Endothelial cell of umbilical vein (primary cell): ENCODE results near the gene FGF12. TPM values are rescaled to one million over a fixed set of nuclear protein-coding genes. Genes with fewer than 3 reads are reported as not detected.

ENCODE experiments used
- BruUV-seq: library from RNA; stranded (reverse); fragments of 400-500 nt; replicated peaks from 2 replicates; lab custom pipeline; 2021; lab: Mats Ljungman, UMichigan
- CTCF ChIA-PET: fragments of 300-600, 350-600 bp; sonication (Branson Sonifier 250); formaldehyde crosslinking; loops from one replicate; lab custom pipeline; 2021; ENCODE audit warnings: antibody characterized with exemption, inconsistent platforms; lab: Charles Lee
- POLR2A ChIA-PET: fragments of 300-600, 350-600 bp; sonication (Branson Sonifier 250); formaldehyde crosslinking; loops from one replicate; lab custom pipeline; 2021; ENCODE audit warnings: antibody characterized with exemption, inconsistent platforms; lab: Charles Lee
- DNase-seq: peaks from one replicate; pipeline ENCODE4 v3.0.0-alpha.2; 2011; ENCODE audit warnings: low read depth, low spot score
- FAIRE-seq: peaks from 2 replicates; lab custom pipeline; 2011; peaks lifted over from hg19 to GRCh38; lab: Jason Lieb, UNC
- H2AFZ ChIP-seq: 2 replicates; pipeline ENCODE4 v1.6.0; 2012; ENCODE audit warnings: low read depth, low read length, control low read depth, inconsistent platforms
- H3K27ac ChIP-seq: 2 replicates; pipeline ENCODE4 v1.5.1; 2011; ENCODE audit warnings: low read depth, mild to moderate bottlenecking, control low read depth, low read length, moderate library complexity; ENCODE audit not compliant: insufficient read depth
- H3K27me3 ChIP-seq, 2 experiments: 2 replicates each; pipeline versions ENCODE4 v1.6.0 to v1.6.1; 2011; ENCODE audit warnings: low read length in 2 of 2, mixed read lengths in 1 of 2; ENCODE audit not compliant: control insufficient read depth in 2 of 2, insufficient read depth in 2 of 2
- H3K36me3 ChIP-seq, 2 experiments: 2 replicates in 1 of 2; 3 replicates in 1 of 2; pipeline ENCODE4 v1.5.1; 2011; ENCODE audit warnings: low read length in 2 of 2, mild to moderate bottlenecking in 1 of 2, moderate library complexity in 1 of 2; ENCODE audit not compliant: control insufficient read depth in 2 of 2, insufficient read depth in 2 of 2; ENCODE audit errors: extremely low read depth in 1 of 2
- H3K4me1 ChIP-seq: 3 replicates; pipeline ENCODE4 v1.5.1; 2011; ENCODE audit warnings: mild to moderate bottlenecking, low read length; ENCODE audit not compliant: control insufficient read depth, insufficient read depth; ENCODE audit errors: extremely low read depth
- H3K4me2 ChIP-seq: 2 replicates; pipeline ENCODE4 v1.6.1; 2011; ENCODE audit warnings: low read length, control low read depth, mixed read lengths; ENCODE audit not compliant: insufficient read depth
- H3K4me3 ChIP-seq, 3 experiments: fragments of 200-600 bp in 1 of 3; sonication (generic), shearing (Covaris generic) in 1 of 3; replicated peaks in 1 of 3; 2 replicates each; pipeline ENCODE4 v1.5.1; 2011 to 2016; ENCODE audit warnings: control low read depth in 3 of 3, low read length in 3 of 3, mild to moderate bottlenecking in 2 of 3, inconsistent platforms in 1 of 3, low read depth in 1 of 3, moderate library complexity in 1 of 3; ENCODE audit not compliant: insufficient read depth in 1 of 3
- H3K79me2 ChIP-seq: 2 replicates; pipeline ENCODE4 v1.6.0; 2012; ENCODE audit warnings: low read length, inconsistent platforms; ENCODE audit not compliant: control insufficient read depth, insufficient read depth
- H3K9ac ChIP-seq: replicated peaks from 2 replicates; pipeline ENCODE3; 2011; ENCODE audit warnings: low read length, control low read depth; ENCODE audit not compliant: insufficient read depth; ENCODE audit errors: extremely low read depth
- H3K9me1 ChIP-seq: replicated peaks from 3 replicates; pipeline ENCODE4 v1.6.0; 2011; ENCODE audit warnings: mild to moderate bottlenecking, low read length; ENCODE audit not compliant: control insufficient read depth, insufficient read depth; ENCODE audit errors: extremely low read depth
- H3K9me3 ChIP-seq: replicated peaks from 2 replicates; pipeline ENCODE4 v1.5.1; 2012; ENCODE audit warnings: low read length, inconsistent platforms; ENCODE audit not compliant: control insufficient read depth, insufficient read depth
- H4K20me1 ChIP-seq: replicated peaks from 2 replicates; pipeline ENCODE3; 2011; ENCODE audit warnings: mild to moderate bottlenecking, low read length; ENCODE audit not compliant: control insufficient read depth, insufficient read depth; ENCODE audit errors: extremely low read depth
- EZH2 ChIP-seq: IDR thresholded peaks from 2 replicates; pipeline ENCODE4 v1.6.1; 2012; ENCODE audit warnings: borderline replicate concordance, low read depth, mild to moderate bottlenecking, moderate library complexity, low read length, inconsistent platforms; ENCODE audit not compliant: severe bottlenecking
- FOS ChIP-seq: IDR thresholded peaks from 2 replicates; pipeline ENCODE4 v1.6.1; 2011; ENCODE audit warnings: mild to moderate bottlenecking, low read length, moderate library complexity, borderline replicate concordance; ENCODE audit not compliant: insufficient read depth
- GATA2 ChIP-seq: IDR thresholded peaks from 2 replicates; pipeline ENCODE4 v1.7.0; 2011; ENCODE audit warnings: low read depth, mild to moderate bottlenecking, moderate library complexity, mixed read lengths, low read length; ENCODE audit not compliant: insufficient read length, insufficient read depth
- JUN ChIP-seq: IDR thresholded peaks from 2 replicates; pipeline ENCODE4 v1.6.1; 2011; ENCODE audit warnings: borderline replicate concordance, low read depth; ENCODE audit not compliant: insufficient read length, insufficient read depth
- MYC ChIP-seq: IDR thresholded peaks from one replicate; pipeline ENCODE4 v1.6.1; 2011; ENCODE audit warnings: mild to moderate bottlenecking, low read depth, low read length
- POLR2A ChIP-seq: IDR thresholded peaks from 2 replicates; pipeline ENCODE4 v1.6.1; 2012; ENCODE audit warnings: low read depth, mild to moderate bottlenecking, control low read depth, low read length
- POLR2AphosphoS5 ChIP-seq: IDR thresholded peaks from 2 replicates; pipeline ENCODE4 v1.6.1; 2012; ENCODE audit warnings: low read depth, mild to moderate bottlenecking, control low read depth, low read length, moderate library complexity; ENCODE audit not compliant: insufficient read depth
- dilution Hi-C: fragments of 300-500 bp; cut with MboI; formaldehyde crosslinking; loops from one replicate; pipeline ENCODE4 v1.15.0; 2019; ENCODE audit warnings: low sequenced_read_pairs; ENCODE audit not compliant: extremely low pct_ligation_motif_present
- intact Hi-C: fragments of 100-400 bp; cut with micrococcal nuclease; formaldehyde crosslinking; loops from one replicate; pipeline ENCODE4 v1.10.0; 2022
- polyA plus RNA-seq, 4 experiments: library from polyadenylated mRNA; depleted of rRNA in 3 of 4; stranded (reverse) in 3 of 4; unstranded in 1 of 4; fragments of >200 nt; gene quantifications; 2 replicates each; pipeline versions ENCODE4 v1.2.1 to v1.2.3, GENCODE V29; 2011 to 2012; ENCODE audit warnings: missing spikeins in 1 of 4
- total RNA-seq: library from RNA; stranded (reverse); gene quantifications from 2 replicates; pipeline ENCODE4 v1.2.3, GENCODE V29; 2021
- TF ChIP-seq, protein P1 (sequence below), 2 donors: IDR thresholded peaks; 1 replicate in 1 of 2; 2 replicates in 1 of 2; pipeline ENCODE4 v1.5.1; 2011; ENCODE audit warnings: low read length in 2 of 2, mild to moderate bottlenecking in 2 of 2, moderate library complexity in 2 of 2, control low read depth in 1 of 2, inconsistent platforms in 1 of 2, low read depth in 1 of 2; ENCODE audit not compliant: insufficient read depth in 1 of 2; ENCODE audit errors: extremely low read depth in 1 of 2
- TF ChIP-seq, protein P2 (sequence below): IDR thresholded peaks from 2 replicates; pipeline ENCODE4 v1.6.1; 2011; ENCODE audit not compliant: insufficient read depth, insufficient read length

Gene FGF12
- total and polyA plus RNA-seq, 2 donors (not counting 3 experiments of a cell fraction or from before 2014, with no cell fraction given), result 0.72 to 2.5 TPM

DNA sequence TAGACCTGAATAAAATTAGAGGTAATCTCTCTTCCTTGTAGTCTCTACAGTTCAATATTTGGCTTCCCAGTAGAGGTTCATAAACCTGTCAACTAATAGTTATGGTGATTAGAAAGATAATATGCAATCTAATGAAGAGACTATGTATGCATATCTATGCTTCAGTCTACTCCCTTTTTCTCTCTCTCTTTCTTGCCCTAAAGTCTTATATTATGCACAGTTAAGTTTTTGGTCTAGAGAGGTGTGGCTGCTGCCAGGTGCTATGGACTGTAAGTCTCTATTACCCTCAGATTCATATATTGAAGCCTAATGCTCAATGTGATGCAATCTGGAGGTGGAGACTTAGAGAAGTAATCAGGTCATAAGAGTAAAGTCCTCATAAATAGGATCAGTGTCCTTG, 413.7 kb downstream of the FGF12 start:
- no TSS peak for BruUV-seq

More for the DNA sequence above, 413.7 kb downstream of the FGF12 start:
- Histone ChIP-seq H3K27me3 (no peaks in the 10 kb centered on the region), H3K27ac (no peak overlapping the region), H3K4me2 (no peak overlapping the region), H3K4me1 (no peaks in the 10 kb centered on the region), H3K36me3 (no peaks in the 10 kb centered on the region), H3K9me1 (no peaks in the 10 kb centered on the region), H3K9ac (no peak overlapping the region), H3K79me2 (no peaks in the 10 kb centered on the region), H4K20me1 (no peaks in the 10 kb centered on the region), H3K9me3 (no peaks in the 10 kb centered on the region), H3K4me3 (no peak overlapping the region), H2AFZ (no peak overlapping the region)
- intact Hi-C loops, result no loop called here
- FAIRE-seq (no peak), DNase-seq (no peak)
- dilution Hi-C loops, result no loop called here
- CTCF ChIA-PET, result no interaction called here
- POLR2A ChIA-PET, result no interaction called here
- no peak for TF ChIP-seq POLR2A
- TF ChIP-seq GATA2, result no peak
- TF ChIP-seq FOS, result no peak
- TF ChIP-seq JUN, result no peak
- TF ChIP-seq EZH2, result no peak
- TF ChIP-seq, protein P1, sequence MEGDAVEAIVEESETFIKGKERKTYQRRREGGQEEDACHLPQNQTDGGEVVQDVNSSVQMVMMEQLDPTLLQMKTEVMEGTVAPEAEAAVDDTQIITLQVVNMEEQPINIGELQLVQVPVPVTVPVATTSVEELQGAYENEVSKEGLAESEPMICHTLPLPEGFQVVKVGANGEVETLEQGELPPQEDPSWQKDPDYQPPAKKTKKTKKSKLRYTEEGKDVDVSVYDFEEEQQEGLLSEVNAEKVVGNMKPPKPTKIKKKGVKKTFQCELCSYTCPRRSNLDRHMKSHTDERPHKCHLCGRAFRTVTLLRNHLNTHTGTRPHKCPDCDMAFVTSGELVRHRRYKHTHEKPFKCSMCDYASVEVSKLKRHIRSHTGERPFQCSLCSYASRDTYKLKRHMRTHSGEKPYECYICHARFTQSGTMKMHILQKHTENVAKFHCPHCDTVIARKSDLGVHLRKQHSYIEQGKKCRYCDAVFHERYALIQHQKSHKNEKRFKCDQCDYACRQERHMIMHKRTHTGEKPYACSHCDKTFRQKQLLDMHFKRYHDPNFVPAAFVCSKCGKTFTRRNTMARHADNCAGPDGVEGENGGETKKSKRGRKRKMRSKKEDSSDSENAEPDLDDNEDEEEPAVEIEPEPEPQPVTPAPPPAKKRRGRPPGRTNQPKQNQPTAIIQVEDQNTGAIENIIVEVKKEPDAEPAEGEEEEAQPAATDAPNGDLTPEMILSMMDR (IDR thresholded peaks at IDR 0.05; ENCODE audit: extremely low read depth in 1 of 2, insufficient read depth in 1 of 2, low read depth in 1 of 2, low read length in 2 of 2), result no peak
- TF ChIP-seq MYC, result no peak
- TF ChIP-seq POLR2AphosphoS5, result no peak
- TF ChIP-seq, protein P2, sequence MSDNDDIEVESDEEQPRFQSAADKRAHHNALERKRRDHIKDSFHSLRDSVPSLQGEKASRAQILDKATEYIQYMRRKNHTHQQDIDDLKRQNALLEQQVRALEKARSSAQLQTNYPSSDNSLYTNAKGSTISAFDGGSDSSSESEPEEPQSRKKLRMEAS, result no peak
